Hepatocyte (in vitro differentiated cells): Measurements from ENCODE around the gene TIMM44. TPM values are rescaled to one million over a fixed set of nuclear protein-coding genes. Genes with fewer than 3 reads are reported as not detected.

Experiments
- DNase-seq: peaks from one replicate; pipeline ENCODE4 v3.0.0-alpha.2; 2016; ENCODE audit warnings: low spot score
- H2AFZ ChIP-seq: fragments of 200-600 bp; sonication (generic); 2 replicates; pipeline ENCODE4 v1.6.0; 2016; ENCODE audit warnings: antibody characterized with exemption, mild to moderate bottlenecking
- H3K27ac ChIP-seq: fragments of 200-600 bp; sonication (generic); 2 replicates; pipeline ENCODE4 v1.5.1; 2016; ENCODE audit warnings: mild to moderate bottlenecking
- H3K27me3 ChIP-seq: fragments of 200-600 bp; sonication (generic); 2 replicates; pipeline ENCODE4 v1.6.1; 2016
- H3K36me3 ChIP-seq: fragments of 200-600 bp; sonication (generic); replicated peaks from 2 replicates; pipeline ENCODE4 v1.5.1; 2016; ENCODE audit warnings: low read depth; ENCODE audit not compliant: insufficient read depth
- H3K4me1 ChIP-seq: fragments of 200-600 bp; sonication (generic); 2 replicates; pipeline ENCODE4 v1.5.1; 2016; ENCODE audit warnings: mild to moderate bottlenecking, moderate library complexity; ENCODE audit not compliant: insufficient read depth
- H3K4me2 ChIP-seq: fragments of 200-600 bp; sonication (generic); 2 replicates; pipeline ENCODE4 v1.6.0; 2016
- H3K4me3 ChIP-seq: fragments of 200-600 bp; sonication (generic); 2 replicates; pipeline ENCODE4 v1.5.1; 2016; ENCODE audit warnings: mild to moderate bottlenecking
- H3K79me2 ChIP-seq: fragments of 200-600 bp; sonication (generic); 2 replicates; pipeline ENCODE4 v1.6.0; 2017; ENCODE audit warnings: mild to moderate bottlenecking
- H3K9me2 ChIP-seq: fragments of 200-600 bp; sonication (generic); replicated peaks from 2 replicates; pipeline ENCODE4 v1.6.0; 2017; ENCODE audit warnings: mild to moderate bottlenecking; ENCODE audit not compliant: insufficient read depth
- H3K9me3 ChIP-seq: fragments of 200-600 bp; sonication (generic); 2 replicates; pipeline ENCODE4 v1.5.1; 2016; ENCODE audit warnings: low read depth, mild to moderate bottlenecking
- H4K20me1 ChIP-seq: fragments of 200-600 bp; sonication (generic); 2 replicates; pipeline ENCODE4 v1.6.0; 2016; ENCODE audit warnings: mild to moderate bottlenecking; ENCODE audit not compliant: insufficient read depth, poor library complexity, severe bottlenecking
- EZH2 ChIP-seq: fragments of 200-600 bp; sonication (generic); IDR thresholded peaks from 2 replicates; pipeline ENCODE4 v1.6.1; 2016; ENCODE audit warnings: antibody characterized with exemption, mild to moderate bottlenecking, borderline replicate concordance
- EZH2phosphoT487 ChIP-seq: fragments of 200-600 bp; sonication (generic); IDR thresholded peaks from one replicate; pipeline ENCODE4 v1.6.1; 2018; ENCODE audit warnings: antibody characterized with exemption, mild to moderate bottlenecking, low read depth, moderate library complexity; ENCODE audit not compliant: unreplicated experiment, severe bottlenecking
- WGBS: methylation state at CpG from one replicate; pipeline ENCODE4 v1.1.6; 2016; ENCODE audit warnings: low lambda C conversion rate; ENCODE audit errors: missing lambda C conversion rate; 5-methylcytosine and 5-hydroxymethylcytosine counted together
- polyA plus RNA-seq: library from polyadenylated mRNA; unstranded; fragments of >200 nt; fragmentation: Nextera tagmentation; extraction: Ambion mirVana; gene quantifications from 2 replicates; pipeline ENCODE4 v1.2.1, GENCODE V29; 2016
- total RNA-seq: library from RNA; depleted of rRNA; stranded (reverse); fragments of >200 nt; gene quantifications from 2 replicates; pipeline ENCODE4 v1.2.3, GENCODE V29; 2014
- TF ChIP-seq, protein P1 (sequence below): fragments of 200-600 bp; sonication (generic); IDR thresholded peaks from 2 replicates; pipeline ENCODE4 v1.5.1; 2016; ENCODE audit warnings: antibody characterized with exemption, mild to moderate bottlenecking; ENCODE audit not compliant: poor library complexity

The TIMM44 gene
- total and polyA plus RNA-seq, 2 experiments from 2014 or later = 40.7 to 52.0 TPM

DNA sequence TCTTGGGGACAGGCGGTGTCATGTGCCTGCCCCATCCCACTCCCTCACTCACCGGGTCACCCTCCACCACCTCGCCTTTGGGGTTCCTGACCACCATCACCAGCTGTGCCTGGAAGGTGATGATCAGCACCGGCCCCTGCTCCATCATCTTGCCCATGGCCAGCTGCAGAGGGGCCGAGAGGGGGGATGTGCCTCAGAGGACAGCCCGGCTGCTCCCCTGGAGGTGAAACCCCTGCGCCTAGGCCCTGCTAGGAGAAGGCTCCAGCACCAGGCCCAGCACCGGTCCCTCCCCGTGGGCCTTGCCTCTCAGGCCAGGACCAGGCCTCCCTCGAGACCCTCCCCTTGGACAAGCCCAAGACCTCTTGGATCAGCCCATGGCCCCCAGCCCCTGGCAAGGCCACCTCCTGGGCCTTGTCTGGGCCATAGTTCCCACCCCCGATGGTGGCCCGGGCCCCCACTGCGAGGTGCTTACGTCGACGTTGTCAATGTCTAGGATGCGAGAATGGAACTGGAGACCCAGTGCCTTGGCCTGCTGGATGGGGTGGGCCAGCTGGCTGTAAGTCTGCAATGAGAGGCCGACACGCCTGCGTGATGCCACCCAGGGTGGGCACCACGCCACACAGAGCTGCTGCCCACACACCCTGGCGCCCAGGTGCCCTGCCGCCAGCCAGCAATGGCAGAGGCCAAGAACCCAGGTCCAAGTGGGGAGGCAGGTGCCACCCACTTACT, 15.7 kb downstream of the TIMM44 start:
- Histone ChIP-seq H3K4me2 (no peak overlapping the region), H3K27me3 (no peaks in the 10 kb centered on the region), H3K36me3 (no peaks in the 10 kb centered on the region), H3K4me1 (peaks cover 28% of the 10 kb centered on the region), H3K9me2 (no peaks in the 10 kb centered on the region), H3K27ac (peak overlapping the region; percentile 62), H3K4me3 (no peak overlapping the region), H3K9me3 (no peaks in the 10 kb centered on the region), H3K79me2 (no peaks in the 10 kb centered on the region), H4K20me1 (no peaks in the 10 kb centered on the region), H2AFZ (no peak overlapping the region)
- TF ChIP-seq EZH2 (no peak), EZH2phosphoT487 (no peak)
- TF ChIP-seq, protein P1, sequence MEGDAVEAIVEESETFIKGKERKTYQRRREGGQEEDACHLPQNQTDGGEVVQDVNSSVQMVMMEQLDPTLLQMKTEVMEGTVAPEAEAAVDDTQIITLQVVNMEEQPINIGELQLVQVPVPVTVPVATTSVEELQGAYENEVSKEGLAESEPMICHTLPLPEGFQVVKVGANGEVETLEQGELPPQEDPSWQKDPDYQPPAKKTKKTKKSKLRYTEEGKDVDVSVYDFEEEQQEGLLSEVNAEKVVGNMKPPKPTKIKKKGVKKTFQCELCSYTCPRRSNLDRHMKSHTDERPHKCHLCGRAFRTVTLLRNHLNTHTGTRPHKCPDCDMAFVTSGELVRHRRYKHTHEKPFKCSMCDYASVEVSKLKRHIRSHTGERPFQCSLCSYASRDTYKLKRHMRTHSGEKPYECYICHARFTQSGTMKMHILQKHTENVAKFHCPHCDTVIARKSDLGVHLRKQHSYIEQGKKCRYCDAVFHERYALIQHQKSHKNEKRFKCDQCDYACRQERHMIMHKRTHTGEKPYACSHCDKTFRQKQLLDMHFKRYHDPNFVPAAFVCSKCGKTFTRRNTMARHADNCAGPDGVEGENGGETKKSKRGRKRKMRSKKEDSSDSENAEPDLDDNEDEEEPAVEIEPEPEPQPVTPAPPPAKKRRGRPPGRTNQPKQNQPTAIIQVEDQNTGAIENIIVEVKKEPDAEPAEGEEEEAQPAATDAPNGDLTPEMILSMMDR = no peak
- WGBS = 95% methylated on average over 23 of the region's 23 CpGs
- no peak for DNase-seq

DNA sequence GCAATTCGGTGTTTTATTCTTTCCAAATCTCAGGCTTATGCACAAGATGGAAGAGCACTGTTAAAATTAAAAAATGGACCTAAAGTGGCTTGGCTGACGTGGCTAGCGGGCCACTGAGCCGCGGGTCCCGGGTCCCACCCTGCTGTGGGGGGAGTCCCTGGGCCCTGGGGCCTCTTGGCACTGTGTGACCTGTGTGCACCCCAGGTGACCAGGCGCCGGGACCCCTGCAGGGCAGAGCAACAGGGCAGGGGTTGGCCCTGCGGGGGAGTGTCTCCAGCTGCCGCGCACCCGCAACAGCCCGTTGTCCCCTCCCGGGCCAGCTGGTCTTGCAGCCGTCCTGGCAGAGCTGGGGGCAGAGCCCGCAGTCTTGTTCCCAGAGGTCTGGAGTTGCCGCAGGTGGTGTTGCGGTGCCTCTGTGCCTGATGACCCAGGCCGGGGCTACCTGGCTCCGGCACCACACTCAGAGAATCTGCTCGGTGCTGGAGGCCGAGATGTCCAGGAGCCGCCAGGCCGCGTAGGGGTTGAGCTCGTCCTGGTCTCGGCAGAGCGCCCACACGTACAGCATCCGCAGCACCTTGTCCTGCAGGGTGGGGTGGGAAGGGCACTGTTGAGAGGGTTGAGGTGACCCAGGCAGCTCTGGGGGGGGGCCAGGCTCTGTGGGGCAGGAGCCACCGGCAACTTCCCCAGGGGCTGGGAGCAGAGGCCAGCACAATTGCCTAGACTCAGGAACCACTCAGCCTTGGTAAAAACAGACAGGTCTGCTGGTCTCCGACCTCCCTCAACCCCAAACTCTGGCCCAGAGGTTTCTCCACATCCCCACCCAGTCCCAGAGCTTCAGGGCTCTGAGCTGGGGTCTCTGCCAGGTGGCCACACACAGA, 16.5 kb downstream of the TIMM44 start:
- Histone ChIP-seq H4K20me1 (no peaks in the 10 kb centered on the region), H3K9me2 (no peaks in the 10 kb centered on the region), H3K27ac (no peak overlapping the region), H3K27me3 (no peaks in the 10 kb centered on the region), H3K4me2 (peak overlapping the region; percentile 98), H3K36me3 (no peaks in the 10 kb centered on the region), H2AFZ (no peak overlapping the region), H3K79me2 (no peaks in the 10 kb centered on the region), H3K4me3 (no peak overlapping the region), H3K9me3 (no peaks in the 10 kb centered on the region), H3K4me1 (peaks cover 28% of the 10 kb centered on the region)
- no peak for TF ChIP-seq EZH2phosphoT487
- TF ChIP-seq, protein P1 = no peak
- TF ChIP-seq EZH2 = no peak
- no peak for DNase-seq
- WGBS = 92% methylated on average over 31 of the region's 32 CpGs

DNA sequence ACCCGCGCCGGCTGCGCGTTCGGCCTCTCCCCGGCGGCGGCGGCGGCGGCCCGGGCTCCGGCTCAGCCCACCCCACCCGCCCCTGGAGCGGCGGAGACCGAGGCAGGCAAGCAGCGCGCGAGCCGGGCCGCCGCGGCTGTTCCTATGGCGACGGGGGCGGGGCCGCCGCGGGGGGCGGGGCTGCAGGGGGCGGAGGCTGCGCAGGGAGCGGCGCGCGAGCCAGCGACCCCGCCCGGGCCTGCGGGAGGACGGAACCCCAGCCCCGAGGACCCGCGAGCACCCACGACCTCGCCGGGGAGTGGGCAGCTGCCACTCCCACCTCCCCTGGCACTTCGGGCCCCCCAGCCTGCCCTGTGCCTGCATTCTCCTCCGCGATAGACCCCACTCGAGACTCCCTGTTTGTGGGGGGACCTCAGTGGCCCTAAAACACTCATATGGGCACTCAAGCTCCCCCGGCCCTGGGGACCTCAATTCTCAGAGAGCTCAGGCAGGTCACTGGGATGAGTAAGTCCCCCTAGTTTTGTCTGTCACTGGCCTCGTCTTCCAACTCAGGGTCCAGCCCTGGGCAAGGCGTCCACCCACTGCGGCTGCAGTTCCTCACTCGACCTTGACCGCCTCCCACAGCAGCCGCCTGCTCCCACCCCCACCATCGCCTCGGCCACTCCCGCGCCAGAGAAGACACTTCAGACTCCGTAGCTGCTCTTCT, 17.3 kb downstream of the TIMM44 start, which contains the start of gene CTXN1:
Gene CTXN1, minus strand, starts transcription at position 115 of the 706 bp plus-strand sequence. CDS start 597 bp downstream, outside the sequence.
- no peaks in the 10 kb centered on the region for H3K36me3 ChIP-seq
- WGBS = 20% methylated on average over 16 of the region's 65 CpGs
- no peaks in the 10 kb centered on the region for H3K9me2 ChIP-seq
- no peak within 1 kb of the TSS for H3K27ac ChIP-seq
- TF ChIP-seq EZH2phosphoT487 (no peak), EZH2 (no peak)
- peak within 1 kb of the TSS; percentile 61 for H3K4me3 ChIP-seq
- H3K9me3 ChIP-seq = no peaks in the 10 kb centered on the region
- H2AFZ ChIP-seq = peak within 1 kb of the TSS; percentile 20
- H4K20me1 ChIP-seq = no peaks in the 10 kb centered on the region
- no peaks in the 10 kb centered on the region for H3K79me2 ChIP-seq
- peak within 1 kb of the TSS; percentile 98 for H3K4me2 ChIP-seq
- H3K27me3 ChIP-seq = no peaks in the 10 kb centered on the region
- DNase-seq = peak; percentile 87
- H3K4me1 ChIP-seq = peaks cover 32% of the 10 kb centered on the region
